Chondrocyte (in vitro differentiated cells): Measurements from ENCODE around the gene PCBP2. TPM values are rescaled to one million over a fixed set of nuclear protein-coding genes. Genes with fewer than 3 reads are reported as not detected.

Experiments
- DNase-seq: peaks from one replicate; pipeline ENCODE4 v3.0.0; 2021; ENCODE audit warnings: mixed read lengths, low spot score
- H3K27ac Mint-ChIP-seq: one replicate; pipeline ENCODE4 v1.8.0; 2021; ENCODE audit warnings: mild to moderate bottlenecking, moderate library complexity, mixed read lengths; ENCODE audit not compliant: unreplicated experiment
- H3K27me3 Mint-ChIP-seq: 2 replicates; pipeline ENCODE4 v1.8.0; 2021; ENCODE audit warnings: low read depth, mixed read lengths
- H3K36me3 Mint-ChIP-seq: 2 replicates; pipeline ENCODE4 v1.8.0; 2021; ENCODE audit warnings: low read depth, mixed read lengths
- H3K4me1 Mint-ChIP-seq: 2 replicates; pipeline ENCODE4 v1.8.0; 2021; ENCODE audit warnings: low read depth, mild to moderate bottlenecking, mixed read lengths
- H3K4me3 Mint-ChIP-seq: one replicate; pipeline ENCODE4 v1.8.0; 2021; ENCODE audit warnings: mild to moderate bottlenecking, moderate library complexity, mixed read lengths; ENCODE audit not compliant: unreplicated experiment
- H3K9me3 Mint-ChIP-seq: 2 replicates; pipeline ENCODE4 v1.8.0; 2021; ENCODE audit warnings: low read depth, mixed read lengths
- CTCF ChIP-seq: fragments of 200-600 bp; sonication (generic); IDR thresholded peaks from 2 replicates; pipeline ENCODE4 v1.5.0; 2021; ENCODE audit warnings: antibody characterized with exemption, mild to moderate bottlenecking, moderate library complexity
- total RNA-seq: library from RNA; stranded (reverse); gene quantifications from 3 replicates; pipeline ENCODE4 v1.2.1, GENCODE V29; 2021

The PCBP2 gene
- total RNA-seq, 1 donor from 2014 or later, result 611 TPM

- no peaks in the 10 kb centered on the region for H3K27me3 Mint-ChIP-seq
- no peak overlapping the region for H3K4me3 Mint-ChIP-seq
- no peak for DNase-seq
- no peak overlapping the region for H3K27ac Mint-ChIP-seq
- no peaks in the 10 kb centered on the region for H3K9me3 Mint-ChIP-seq
- H3K36me3 Mint-ChIP-seq, result peaks cover 34% of the 10 kb centered on the region
- no peak for TF ChIP-seq CTCF
- peaks cover 7% of the 10 kb centered on the region for H3K4me1 Mint-ChIP-seq
These were observed 65.0 kb downstream of the PCBP2 start for GRCh38 chr12:53516758-53517455.

DNA sequence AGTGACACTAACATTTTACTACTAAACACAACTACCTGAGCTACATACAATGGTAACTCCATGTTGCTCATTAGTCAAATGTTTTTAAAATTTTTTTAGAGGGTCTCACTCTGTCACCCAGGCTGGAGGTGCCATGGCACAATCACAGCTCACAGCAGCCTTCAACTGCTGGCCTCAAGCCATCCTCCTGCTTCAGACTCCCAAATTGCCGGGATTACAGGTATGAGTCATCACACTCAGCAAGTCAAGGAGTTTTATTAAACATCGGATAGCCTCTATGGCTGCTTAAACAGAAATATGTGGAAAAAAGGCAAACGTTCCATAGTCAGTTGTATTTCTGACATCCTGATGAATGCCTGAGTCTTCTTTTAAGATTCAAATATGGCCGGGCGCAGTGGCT, 66.5 kb downstream of the PCBP2 start:
- H3K9me3 Mint-ChIP-seq, result no peaks in the 10 kb centered on the region
- peaks cover 7% of the 10 kb centered on the region for H3K4me1 Mint-ChIP-seq
- no peak for TF ChIP-seq CTCF
- H3K4me3 Mint-ChIP-seq, result no peak overlapping the region
- H3K27ac Mint-ChIP-seq, result no peak overlapping the region
- peaks cover 34% of the 10 kb centered on the region for H3K36me3 Mint-ChIP-seq
- DNase-seq, result no peak
- H3K27me3 Mint-ChIP-seq, result no peaks in the 10 kb centered on the region

GRCh38 chr12:53523131-53523530, 71.2 kb downstream of the PCBP2 start:
- Mint-ChIP-seq H3K27ac (no peak overlapping the region), H3K4me3 (no peak overlapping the region), H3K9me3 (no peaks in the 10 kb centered on the region), H3K27me3 (no peaks in the 10 kb centered on the region), H3K36me3 (peaks cover 20% of the 10 kb centered on the region), H3K4me1 (no peaks in the 10 kb centered on the region)
- TF ChIP-seq CTCF, result no peak
- no peak for DNase-seq

DNA sequence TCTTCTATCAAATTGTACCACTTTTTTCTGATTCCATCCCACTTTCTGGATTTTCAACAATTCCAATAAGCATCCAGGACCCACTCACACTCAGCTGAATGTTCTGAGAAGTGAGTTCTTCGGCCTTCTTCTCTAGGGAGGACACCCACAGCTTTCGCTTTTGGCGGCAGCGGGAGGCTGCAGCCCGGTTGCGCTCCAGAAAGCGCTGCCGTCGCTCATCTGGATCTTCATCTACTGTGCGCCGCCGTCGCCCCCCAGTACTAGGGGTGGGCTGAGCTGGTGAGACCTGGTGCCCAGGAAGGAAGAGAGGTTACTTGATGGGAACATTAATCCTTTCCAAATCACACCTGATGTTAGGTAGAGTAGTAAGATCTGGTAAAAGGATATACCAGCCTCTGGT, 72.6 kb downstream of the PCBP2 start:
- TF ChIP-seq CTCF, result no peak
- H3K27ac Mint-ChIP-seq, result no peak overlapping the region
- peaks cover 22% of the 10 kb centered on the region for H3K36me3 Mint-ChIP-seq
- no peaks in the 10 kb centered on the region for H3K4me1 Mint-ChIP-seq
- no peaks in the 10 kb centered on the region for H3K27me3 Mint-ChIP-seq
- no peak for DNase-seq
- H3K4me3 Mint-ChIP-seq, result no peak overlapping the region
- H3K9me3 Mint-ChIP-seq, result no peaks in the 10 kb centered on the region

DNA sequence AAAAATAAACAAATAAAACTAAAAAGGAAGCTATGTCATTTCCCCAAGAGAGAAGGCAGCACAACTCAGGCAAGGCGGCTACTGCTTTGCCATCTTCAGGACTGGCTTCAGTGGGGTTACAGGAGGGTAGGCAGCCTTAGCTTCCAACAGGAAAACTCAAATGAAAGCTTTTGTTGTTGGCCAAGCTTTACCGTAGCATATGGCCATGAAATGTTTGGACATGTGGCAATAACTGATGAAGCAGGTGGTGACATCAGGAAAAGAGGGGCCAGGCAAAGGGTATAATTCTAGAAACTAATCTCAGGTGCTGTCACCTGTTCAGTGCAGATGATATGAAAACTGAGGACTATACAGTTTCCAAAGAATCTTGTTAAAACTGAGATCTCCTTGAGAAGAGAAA, 78.2 kb downstream of the PCBP2 start:
- Mint-ChIP-seq H3K4me1 (no peaks in the 10 kb centered on the region), H3K27me3 (no peaks in the 10 kb centered on the region), H3K9me3 (no peaks in the 10 kb centered on the region), H3K27ac (no peak overlapping the region), H3K4me3 (no peak overlapping the region), H3K36me3 (peaks cover 34% of the 10 kb centered on the region)
- TF ChIP-seq CTCF, result no peak
- no peak for DNase-seq

Other genes with a start within 250 kb of the PCBP2 start
- 0.37 to 0.46 TPM in 2 of 3 replicates, not detected in the other for gene ITGB7, start 244.9 kb upstream of the PCBP2 start, total RNA-seq
- gene RARG, start 219.9 kb upstream of the PCBP2 start, total RNA-seq, result 19.4 to 30.0 TPM (median 21.7 TPM) in 3 replicates
- gene ESPL1, start 183.8 kb upstream of the PCBP2 start, total RNA-seq, result 4.0 to 5.5 TPM (median 4.8 TPM) in 3 replicates
- gene PFDN5, start 156.6 kb upstream of the PCBP2 start, total RNA-seq, result 266 to 309 TPM (median 274 TPM) in 3 replicates
- 44.1 to 47.0 TPM (median 47.0 TPM) in 3 replicates for gene MYG1, start 152.4 kb upstream of the PCBP2 start, total RNA-seq
- 48.6 to 71.1 TPM (median 52.8 TPM) in 3 replicates for gene AAAS, start 130.5 kb upstream of the PCBP2 start, total RNA-seq
- gene SP7, start 115.7 kb upstream of the PCBP2 start, total RNA-seq, result not detected in 3 replicates
- 57.1 to 59.7 TPM (median 59.0 TPM) in 3 replicates for gene SP1, start 71.9 kb upstream of the PCBP2 start, total RNA-seq
- not detected in 3 replicates for gene AMHR2, start 28.2 kb upstream of the PCBP2 start, total RNA-seq
- gene PRR13, start 10.4 kb upstream of the PCBP2 start, total RNA-seq, result 96.2 to 110 TPM (median 102 TPM) in 3 replicates
- gene MAP3K12, start 47.4 kb downstream of the PCBP2 start, total RNA-seq, result 25.5 to 30.6 TPM (median 26.9 TPM) in 3 replicates
- gene TARBP2, start 49.2 kb downstream of the PCBP2 start, total RNA-seq, result 23.5 to 34.0 TPM (median 24.1 TPM) in 3 replicates
- gene NPFF, start 55.4 kb downstream of the PCBP2 start, total RNA-seq, result 0.92 TPM in 1 of 3 replicates, not detected in the others
- 44.4 to 52.7 TPM (median 51.2 TPM) in 3 replicates for gene ATF7, start 174.3 kb downstream of the PCBP2 start, total RNA-seq
- 201 to 204 TPM (median 203 TPM) in 3 replicates for gene ATP5MC2, start 224.0 kb downstream of the PCBP2 start, total RNA-seq